Heart left ventricle (tissue), 16 donors: ENCODE data around the gene ELMOD3. TPM values are rescaled to one million over a fixed set of nuclear protein-coding genes. Genes with fewer than 3 reads are reported as not detected.

Experiments
- ATAC-seq, 4 donors: fragments of 200-7000 bp; cut with Tn5 transposase; one replicate each; pipeline ENCODE4 v1.9.1; 2020 to 2022; ENCODE audit warnings: moderate library complexity in 4 of 4, mild to moderate bottlenecking in 3 of 4, moderate number of reproducible peaks in 1 of 4
- DNase-seq, 5 donors: peaks; one replicate each; pipeline ENCODE4 v3.0.0-alpha.2; 2020
- H3K27ac ChIP-seq, 12 donors: fragments of 200-600 bp; sonication (generic) in 4 of 12; one replicate each; pipeline versions ENCODE4 v1.5.0 to v1.8.0; 2016 to 2022; ENCODE audit warnings: mild to moderate bottlenecking in 2 of 12
- H3K27me3 ChIP-seq, 9 donors: fragments of 200-600 bp; sonication (generic) in 2 of 9; one replicate each; pipeline versions ENCODE4 v1.5.1 to v1.8.0; 2016 to 2022; ENCODE audit warnings: mild to moderate bottlenecking in 3 of 9
- H3K36me3 ChIP-seq, 9 donors: fragments of 200-600 bp; sonication (generic) in 2 of 9; one replicate each; pipeline versions ENCODE4 v1.5.0 to v1.8.0; 2018 to 2022; ENCODE audit warnings: mild to moderate bottlenecking in 2 of 9
- H3K4me1 ChIP-seq, 12 donors: fragments of 200-600 bp; sonication (generic) in 4 of 12; one replicate each; pipeline versions ENCODE4 v1.5.0 to v1.8.0; 2016 to 2022; ENCODE audit warnings: mild to moderate bottlenecking in 3 of 12
- H3K4me3 ChIP-seq, 12 donors: fragments of 200-600 bp; sonication (generic) in 4 of 12; one replicate each; pipeline versions ENCODE4 v1.5.0 to v1.8.0; 2017 to 2022; ENCODE audit warnings: mild to moderate bottlenecking in 9 of 12, moderate library complexity in 4 of 12
- H3K9me3 ChIP-seq, 12 donors: fragments of 200-600 bp; sonication (generic) in 4 of 12; one replicate each; pipeline versions ENCODE4 v1.5.0 to v1.8.0; 2016 to 2022; ENCODE audit warnings: mild to moderate bottlenecking in 1 of 12
- POLR2A ChIP-seq, 2 donors: fragments of 450-650 bp; IDR thresholded peaks; one replicate each; pipeline ENCODE4 v1.6.1; 2017; ENCODE audit warnings: antibody characterized with exemption in 2 of 2, mild to moderate bottlenecking in 2 of 2, moderate library complexity in 2 of 2
- WGBS, 4 donors: extraction: QIAGEN DNeasy Blood & Tissue Kit in 2 of 4; methylation state at CpG; one replicate each; pipeline versions ENCODE4 v1.1.5 to v1.1.7; 2013 to 2018; 5-methylcytosine and 5-hydroxymethylcytosine counted together
- intact Hi-C, 10 donors: fragments of 100-400 bp; cut with DNase I; formaldehyde crosslinking; loops; one replicate each; pipeline versions ENCODE4 v1.11.1 to v1.14.2; 2022
- polyA plus RNA-seq, 2 donors: library from polyadenylated mRNA; stranded (reverse); fragments of 200-250 nt; gene quantifications; one replicate each; pipeline ENCODE4 v1.2.3, GENCODE V29; 2013
- total RNA-seq, 9 donors: library from RNA; depleted of rRNA in 2 of 9; stranded (reverse); fragments of >200 nt in 2 of 9; fragmentation: NEBNext Ultra II Directional in 3 of 9; extraction: Animal tissue kit (Norgen Biotek cat#: 25700) in 3 of 9; gene quantifications; one replicate each; pipeline versions ENCODE4 v1.1.0 to v1.2.4, GENCODE V29; 2016 to 2023
- TF ChIP-seq, protein P1 (sequence below), 12 donors: fragments of 200-600 bp; sonication (generic) in 4 of 12; IDR thresholded peaks; one replicate each; pipeline versions ENCODE4 v1.5.0 to v1.8.0; 2018 to 2022; ENCODE audit warnings: antibody characterized with exemption in 12 of 12, mild to moderate bottlenecking in 5 of 12
- donor health status: ischemic (EF 13 %, LVEDD 7.1; RV severe dilation, severe dysfunction).
- donor health status: healthy with polysubstance abuse.
- donor health status: DM: no; HTN: yes; CAD: no.
- donor health status: DM: no; HTN: no; CAD: no.
- donor health status: ischemic (EF 25% LVEDD 6.9; RV normal size, moderate dysfunction).
- donor health status: ischemic (EF 25% LVEDD 5.7; RV mildly dilated, moderate dysfunction).
- donor health status: healthy.
- donor health status: DM: yes; HTN: yes; CAD: no.
- donor health status: ischemic (EF 35%, LVEDD 5.7; RV mildly dilated, moderate dysfunction).
- donor health status: nonischemic (EF 11% LVEDD 7.7; RV severe dilation, severe dysfunction).
- donor health status: DM: yes; HTN: yes; CAD: no.
- donor health status: PGD.
- donor health status: ischemic (EF 29% LVEDD 5.4; RV normal size, mild dysfunction).
- donor health status: nonischemic (EF 23%, LVEDD 6.1; RV moderate dilation, normal function).

Gene ELMOD3
- total and polyA plus RNA-seq, 11 donors = 6.0 to 18.0 (median 10.2) TPM

DNA sequence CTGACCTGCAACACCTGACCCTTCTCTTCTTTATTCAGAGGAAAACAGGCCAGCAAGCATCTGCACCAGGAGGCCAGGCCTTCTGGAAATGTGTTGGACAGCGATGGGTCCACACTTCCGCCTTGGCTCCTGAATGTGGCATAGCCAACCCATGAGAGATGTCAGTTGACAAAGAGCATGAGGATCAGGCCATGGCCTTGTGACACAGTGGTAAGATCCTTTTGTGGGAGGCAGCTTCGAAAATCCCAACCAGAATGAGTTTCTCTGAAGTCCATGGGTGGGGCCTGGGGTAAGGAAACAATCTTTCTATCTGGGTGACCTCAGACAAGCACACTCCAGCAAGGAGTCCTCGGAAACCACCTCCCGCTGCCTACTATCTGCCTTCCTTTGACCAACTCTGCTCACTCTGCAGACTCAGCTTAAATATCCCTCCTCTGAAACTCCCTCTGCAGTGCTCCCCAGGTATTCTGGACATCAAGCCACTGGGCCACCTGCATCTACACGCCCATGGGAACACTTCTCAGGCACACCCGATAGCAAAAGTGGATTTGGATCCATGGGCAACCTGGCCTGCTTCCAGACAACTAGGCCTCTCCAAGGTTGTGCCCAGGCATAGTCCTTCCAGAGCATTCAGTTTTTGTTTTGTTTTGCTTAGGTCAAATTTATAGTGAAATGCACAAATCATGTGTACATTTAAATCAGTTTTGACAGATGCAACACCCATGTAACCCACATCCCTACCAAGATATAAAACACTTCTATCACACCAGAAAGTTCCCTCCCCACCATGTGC is 60.4 kb downstream of the ELMOD3 start:
- no peak overlapping the region for H3K27ac ChIP-seq
- WGBS, 4 donors = 90 to 94% (median 92%) methylated on average over 7 of the region's 7 CpGs
- TF ChIP-seq POLR2A (IDR thresholded peaks at IDR 0.05) = no peak
- TF ChIP-seq, protein P1, sequence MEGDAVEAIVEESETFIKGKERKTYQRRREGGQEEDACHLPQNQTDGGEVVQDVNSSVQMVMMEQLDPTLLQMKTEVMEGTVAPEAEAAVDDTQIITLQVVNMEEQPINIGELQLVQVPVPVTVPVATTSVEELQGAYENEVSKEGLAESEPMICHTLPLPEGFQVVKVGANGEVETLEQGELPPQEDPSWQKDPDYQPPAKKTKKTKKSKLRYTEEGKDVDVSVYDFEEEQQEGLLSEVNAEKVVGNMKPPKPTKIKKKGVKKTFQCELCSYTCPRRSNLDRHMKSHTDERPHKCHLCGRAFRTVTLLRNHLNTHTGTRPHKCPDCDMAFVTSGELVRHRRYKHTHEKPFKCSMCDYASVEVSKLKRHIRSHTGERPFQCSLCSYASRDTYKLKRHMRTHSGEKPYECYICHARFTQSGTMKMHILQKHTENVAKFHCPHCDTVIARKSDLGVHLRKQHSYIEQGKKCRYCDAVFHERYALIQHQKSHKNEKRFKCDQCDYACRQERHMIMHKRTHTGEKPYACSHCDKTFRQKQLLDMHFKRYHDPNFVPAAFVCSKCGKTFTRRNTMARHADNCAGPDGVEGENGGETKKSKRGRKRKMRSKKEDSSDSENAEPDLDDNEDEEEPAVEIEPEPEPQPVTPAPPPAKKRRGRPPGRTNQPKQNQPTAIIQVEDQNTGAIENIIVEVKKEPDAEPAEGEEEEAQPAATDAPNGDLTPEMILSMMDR (IDR thresholded peaks at IDR 0.05) = no peak
- DNase-seq (peak in 1 of 5 donors; percentile 24), ATAC-seq (no peak)
- peaks cover 5 to 56% (median 20%) of the 10 kb centered on the region in 12 donors for H3K4me1 ChIP-seq
- intact Hi-C loops = loop anchor here in 1 of 10 donors (5.0 kb wide), 1 partner anchor 202 kb away; the partner anchor contains the start of gene USP39
- no peaks in the 10 kb centered on the region for H3K36me3 ChIP-seq
- no peak overlapping the region for H3K4me3 ChIP-seq
- H3K27me3 ChIP-seq = peaks cover 0 to 12% (median 5%) of the 10 kb centered on the region in 9 donors
- H3K9me3 ChIP-seq = no peaks in the 10 kb centered on the region

DNA sequence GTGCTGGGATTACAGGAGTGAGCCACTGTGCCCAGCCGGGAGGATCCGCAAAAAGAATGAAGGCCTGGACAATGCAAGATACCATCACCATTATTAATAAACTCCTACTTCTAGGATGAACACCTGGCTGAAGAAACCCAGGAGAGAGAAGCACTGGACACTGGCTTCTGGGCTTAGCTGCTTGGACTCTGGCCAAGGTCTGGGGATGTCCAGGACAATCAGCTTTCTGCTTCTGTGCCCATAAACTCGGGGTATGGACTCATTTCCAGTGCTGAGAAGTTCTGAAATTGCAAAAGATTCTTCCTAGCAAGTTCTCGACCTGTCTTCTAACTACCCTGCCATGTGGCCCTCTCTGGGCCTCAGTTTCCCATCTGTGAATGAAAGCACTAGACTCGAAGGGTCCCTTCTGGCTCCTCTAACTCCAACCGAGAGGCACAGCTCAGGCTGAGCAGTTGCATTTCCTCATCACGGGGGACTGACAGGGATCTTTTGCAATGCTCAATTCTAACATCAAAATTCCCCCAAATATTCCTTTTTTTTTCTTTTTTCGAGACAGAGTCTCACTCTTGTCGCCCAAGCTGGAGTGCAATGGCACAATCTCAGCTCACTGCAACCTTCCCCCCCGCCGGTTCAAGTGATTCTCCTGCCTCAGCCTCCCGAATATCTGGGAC is 61.5 kb downstream of the ELMOD3 start:
- peaks cover 0 to 12% (median 5%) of the 10 kb centered on the region in 9 donors for H3K27me3 ChIP-seq
- 78 to 86% (median 81%) methylated on average over 12 of the region's 12 CpGs for WGBS, 4 donors
- no peak for ATAC-seq
- peak in 1 of 5 donors; percentile 14 for DNase-seq
- no peak overlapping the region for H3K4me3 ChIP-seq
- peak overlapping the region in 1 of 12 donors; percentile 47 for H3K27ac ChIP-seq
- TF ChIP-seq, protein P1 (IDR thresholded peaks at IDR 0.05) = no peak
- TF ChIP-seq POLR2A (IDR thresholded peaks at IDR 0.05) = no peak
- no peaks in the 10 kb centered on the region for H3K36me3 ChIP-seq
- no peaks in the 10 kb centered on the region for H3K9me3 ChIP-seq
- intact Hi-C loops = loop anchor here in 1 of 10 donors (5.0 kb wide), 1 partner anchor 201 kb away; the partner anchor contains the start of gene USP39
- H3K4me1 ChIP-seq = peaks cover 5 to 56% (median 27%) of the 10 kb centered on the region in 12 donors

DNA sequence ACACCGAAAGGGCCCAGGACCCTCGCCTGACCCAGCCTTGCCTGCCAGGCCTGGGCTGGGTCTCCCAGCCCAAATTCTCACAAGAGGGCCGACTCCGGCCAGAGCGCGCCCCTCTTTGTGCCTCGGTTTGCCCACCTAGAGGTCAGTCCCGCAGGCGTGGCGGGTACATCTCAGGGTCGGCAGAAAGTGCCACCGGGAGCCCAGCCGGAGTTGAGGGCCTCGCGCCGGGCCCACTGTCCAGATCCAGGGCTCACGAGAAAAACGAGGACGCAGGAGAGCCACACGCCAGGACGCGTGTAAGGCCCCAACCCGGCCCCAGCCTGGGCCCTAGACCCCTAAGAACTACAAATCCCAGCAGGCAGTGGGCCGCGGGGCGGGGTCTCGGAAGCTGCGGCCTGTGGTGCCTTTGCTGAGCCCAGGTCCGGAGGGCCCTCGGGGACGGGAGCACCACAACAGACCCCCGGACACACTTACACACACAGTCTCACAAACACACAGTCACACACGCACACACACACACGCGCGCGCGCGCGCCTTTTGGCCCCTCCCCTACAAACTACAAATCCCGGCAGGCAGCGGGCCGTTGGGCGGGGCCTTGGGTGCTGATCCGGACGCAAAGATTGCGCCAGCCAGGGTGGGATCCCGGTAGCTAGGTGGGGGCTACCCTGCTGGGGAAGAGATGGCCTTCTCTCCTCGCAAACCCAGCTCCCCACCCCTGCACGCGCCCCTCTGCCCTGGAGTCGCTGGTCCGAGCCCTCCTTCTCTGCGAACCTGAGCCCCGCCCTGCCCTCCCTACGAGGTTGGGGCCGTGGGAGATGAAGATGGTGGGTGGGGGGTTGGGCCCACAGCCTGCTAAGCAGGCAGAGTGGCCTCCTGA is 63.8 kb downstream of the ELMOD3 start, which contains the start of gene SH2D6:
TSS of gene SH2D6 (plus strand) at position 583 of the 877 bp plus-strand sequence. CDS start 10,752 bp downstream, outside the sequence.
- Histone ChIP-seq H3K36me3 (no peaks in the 10 kb centered on the region), H3K27ac (peak within 1 kb of the TSS; percentile 85 to 97 (median 94)), H3K4me1 (peaks cover 5 to 61% (median 29%) of the 10 kb centered on the region in 12 donors), H3K27me3 (peaks cover 0 to 8% (median 3%) of the 10 kb centered on the region in 9 donors), H3K4me3 (peak within 1 kb of the TSS; percentile 68 to 86 (median 76)), H3K9me3 (no peaks in the 10 kb centered on the region)
- TF ChIP-seq, protein P1 (IDR thresholded peaks at IDR 0.05) = no peak
- peak in 1 of 2 donors; percentile 71 for TF ChIP-seq POLR2A (IDR thresholded peaks at IDR 0.05)
- peak; percentile 64 to 84 (median 81) for ATAC-seq
- intact Hi-C loops = loop anchor here in 1 of 10 donors (5.0 kb wide), 1 partner anchor 199 kb away; the partner anchor contains the start of gene USP39
- peak; percentile 86 to 93 (median 88) for DNase-seq
- 13 to 20% (median 17%) methylated on average over 47 to 57 of the region's 57 CpGs for whole genome bisulfite sequencing, 4 donors
